ENCODE results near the gene FTCD. TPM values are rescaled to one million over a fixed set of nuclear protein-coding genes. Genes with fewer than 3 reads are reported as not detected.

Gene FTCD
- total and polyA plus RNA-seq, 9 of the 15 experiments (the other 6 are each of a cell fraction or from before 2014, with no cell fraction given): 0.11 to 1.6 (median 0.67) TPM; not detected in 5

- TF ChIP-seq DEAF1 (CRISPR knock-in tag; IDR thresholded peaks at IDR 0.05) (no peak), CREB1 (IDR thresholded peaks at IDR 0.05) (peak; percentile 72; the same call in 1 of the 2 replicates), CREB1 (CRISPR knock-in tag; IDR thresholded peaks at IDR 0.05) (no peak; the same call in 1 of the 2 replicates), HNRNPK (IDR thresholded peaks at IDR 0.05; ENCODE audit: low read depth, low read length, poor library complexity, severe bottlenecking) (no peak), ZBTB8A (IDR thresholded peaks at IDR 0.05; ENCODE audit: partially characterized antibody) (no peak), C11orf30 (IDR thresholded peaks at IDR 0.05; ENCODE audit: low read depth) (no peak), ZNF217 (CRISPR knock-in tag; IDR thresholded peaks at IDR 0.05) (no peak), HDAC6 (IDR thresholded peaks at IDR 0.05; ENCODE audit: low read depth, low read length) (no peak), HMBOX1 (IDR thresholded peaks at IDR 0.05) (no peak; the same call in 1 of the 2 replicates), KAT2B (IDR thresholded peaks at IDR 0.05; ENCODE audit: low read depth, low read length) (no peak), HNRNPUL1 (IDR thresholded peaks at IDR 0.05; ENCODE audit: low read length) (no peak), DDX20 (tag; IDR thresholded peaks at IDR 0.05; ENCODE audit: low read depth) (no peak), ZHX1 (conservative IDR thresholded peaks at IDR 0.05; ENCODE audit: low read length) (no peak), NR0B1 (IDR thresholded peaks at IDR 0.05; ENCODE audit: partially characterized antibody) (no peak), PML (IDR thresholded peaks at IDR 0.05; ENCODE audit: low read length) (no peak; the same call in 1 of the 2 replicates), ZNF316 (IDR thresholded peaks at IDR 0.05) (no peak)
- TF ChIP-seq, protein P1, sequence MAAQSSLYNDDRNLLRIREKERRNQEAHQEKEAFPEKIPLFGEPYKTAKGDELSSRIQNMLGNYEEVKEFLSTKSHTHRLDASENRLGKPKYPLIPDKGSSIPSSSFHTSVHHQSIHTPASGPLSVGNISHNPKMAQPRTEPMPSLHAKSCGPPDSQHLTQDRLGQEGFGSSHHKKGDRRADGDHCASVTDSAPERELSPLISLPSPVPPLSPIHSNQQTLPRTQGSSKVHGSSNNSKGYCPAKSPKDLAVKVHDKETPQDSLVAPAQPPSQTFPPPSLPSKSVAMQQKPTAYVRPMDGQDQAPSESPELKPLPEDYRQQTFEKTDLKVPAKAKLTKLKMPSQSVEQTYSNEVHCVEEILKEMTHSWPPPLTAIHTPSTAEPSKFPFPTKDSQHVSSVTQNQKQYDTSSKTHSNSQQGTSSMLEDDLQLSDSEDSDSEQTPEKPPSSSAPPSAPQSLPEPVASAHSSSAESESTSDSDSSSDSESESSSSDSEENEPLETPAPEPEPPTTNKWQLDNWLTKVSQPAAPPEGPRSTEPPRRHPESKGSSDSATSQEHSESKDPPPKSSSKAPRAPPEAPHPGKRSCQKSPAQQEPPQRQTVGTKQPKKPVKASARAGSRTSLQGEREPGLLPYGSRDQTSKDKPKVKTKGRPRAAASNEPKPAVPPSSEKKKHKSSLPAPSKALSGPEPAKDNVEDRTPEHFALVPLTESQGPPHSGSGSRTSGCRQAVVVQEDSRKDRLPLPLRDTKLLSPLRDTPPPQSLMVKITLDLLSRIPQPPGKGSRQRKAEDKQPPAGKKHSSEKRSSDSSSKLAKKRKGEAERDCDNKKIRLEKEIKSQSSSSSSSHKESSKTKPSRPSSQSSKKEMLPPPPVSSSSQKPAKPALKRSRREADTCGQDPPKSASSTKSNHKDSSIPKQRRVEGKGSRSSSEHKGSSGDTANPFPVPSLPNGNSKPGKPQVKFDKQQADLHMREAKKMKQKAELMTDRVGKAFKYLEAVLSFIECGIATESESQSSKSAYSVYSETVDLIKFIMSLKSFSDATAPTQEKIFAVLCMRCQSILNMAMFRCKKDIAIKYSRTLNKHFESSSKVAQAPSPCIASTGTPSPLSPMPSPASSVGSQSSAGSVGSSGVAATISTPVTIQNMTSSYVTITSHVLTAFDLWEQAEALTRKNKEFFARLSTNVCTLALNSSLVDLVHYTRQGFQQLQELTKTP (IDR thresholded peaks at IDR 0.05; ENCODE audit: low read depth in 1 of 2, partially characterized antibody in 2 of 2): peak in 1 of 2 experiments; percentile 37
Measured at GRCh38 chr21:46183910-46184624, 28.7 kb upstream of the FTCD start, which contains the start of gene SPATC1L (continued).
